ENCODE data around the gene COL7A1.

- TF ChIP-seq, protein P1, sequence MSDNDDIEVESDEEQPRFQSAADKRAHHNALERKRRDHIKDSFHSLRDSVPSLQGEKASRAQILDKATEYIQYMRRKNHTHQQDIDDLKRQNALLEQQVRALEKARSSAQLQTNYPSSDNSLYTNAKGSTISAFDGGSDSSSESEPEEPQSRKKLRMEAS (IDR thresholded peaks at IDR 0.05), result no peak
- TF ChIP-seq NFIC (IDR thresholded peaks at IDR 0.05) (peak; percentile 24; the same call in 1 of the 2 replicates), EP300 (IDR thresholded peaks at IDR 0.05; ENCODE audit: borderline replicate concordance) (no peak), CEBPB (IDR thresholded peaks at IDR 0.05) (no peak), RAD21 (IDR thresholded peaks at IDR 0.05; ENCODE audit: low read depth) (no peak), TAF1 (IDR thresholded peaks at IDR 0.05; ENCODE audit: low read depth) (no peak), USF1 (IDR thresholded peaks at IDR 0.05) (no peak), TEAD4 (IDR thresholded peaks at IDR 0.05) (no peak), YY1 (IDR thresholded peaks at IDR 0.05; ENCODE audit: low read depth) (no peak), ZBTB7A (IDR thresholded peaks at IDR 0.05; ENCODE audit: low read depth) (no peak), EGR1 (IDR thresholded peaks at IDR 0.05) (no peak)
- TF ChIP-seq, protein P2, sequence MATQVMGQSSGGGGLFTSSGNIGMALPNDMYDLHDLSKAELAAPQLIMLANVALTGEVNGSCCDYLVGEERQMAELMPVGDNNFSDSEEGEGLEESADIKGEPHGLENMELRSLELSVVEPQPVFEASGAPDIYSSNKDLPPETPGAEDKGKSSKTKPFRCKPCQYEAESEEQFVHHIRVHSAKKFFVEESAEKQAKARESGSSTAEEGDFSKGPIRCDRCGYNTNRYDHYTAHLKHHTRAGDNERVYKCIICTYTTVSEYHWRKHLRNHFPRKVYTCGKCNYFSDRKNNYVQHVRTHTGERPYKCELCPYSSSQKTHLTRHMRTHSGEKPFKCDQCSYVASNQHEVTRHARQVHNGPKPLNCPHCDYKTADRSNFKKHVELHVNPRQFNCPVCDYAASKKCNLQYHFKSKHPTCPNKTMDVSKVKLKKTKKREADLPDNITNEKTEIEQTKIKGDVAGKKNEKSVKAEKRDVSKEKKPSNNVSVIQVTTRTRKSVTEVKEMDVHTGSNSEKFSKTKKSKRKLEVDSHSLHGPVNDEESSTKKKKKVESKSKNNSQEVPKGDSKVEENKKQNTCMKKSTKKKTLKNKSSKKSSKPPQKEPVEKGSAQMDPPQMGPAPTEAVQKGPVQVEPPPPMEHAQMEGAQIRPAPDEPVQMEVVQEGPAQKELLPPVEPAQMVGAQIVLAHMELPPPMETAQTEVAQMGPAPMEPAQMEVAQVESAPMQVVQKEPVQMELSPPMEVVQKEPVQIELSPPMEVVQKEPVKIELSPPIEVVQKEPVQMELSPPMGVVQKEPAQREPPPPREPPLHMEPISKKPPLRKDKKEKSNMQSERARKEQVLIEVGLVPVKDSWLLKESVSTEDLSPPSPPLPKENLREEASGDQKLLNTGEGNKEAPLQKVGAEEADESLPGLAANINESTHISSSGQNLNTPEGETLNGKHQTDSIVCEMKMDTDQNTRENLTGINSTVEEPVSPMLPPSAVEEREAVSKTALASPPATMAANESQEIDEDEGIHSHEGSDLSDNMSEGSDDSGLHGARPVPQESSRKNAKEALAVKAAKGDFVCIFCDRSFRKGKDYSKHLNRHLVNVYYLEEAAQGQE (IDR thresholded peaks at IDR 0.05; ENCODE audit: low read depth), result no peak
Observed at GRCh38 chr3:48546203-48546829, 48.8 kb downstream of the COL7A1 start.
